IMR-90 (cell line): ENCODE results near the gene CMSS1. TPM values are rescaled to one million over a fixed set of nuclear protein-coding genes. Genes with fewer than 3 reads are reported as not detected.

Experiments
- ATAC-seq: fragments of 200-7000 bp; cut with Tn5 transposase; 2 replicates; pipeline ENCODE4 v1.9.1; 2020; ENCODE audit warnings: low read depth, mild to moderate bottlenecking, moderate library complexity
- BruUV-seq: library from RNA; stranded (reverse); fragments of 400-500 nt; replicated peaks from 2 replicates; lab custom pipeline; 2021; lab: Mats Ljungman, UMichigan
- CTCF ChIA-PET: fragments of 300-600 bp; formaldehyde crosslinking; extraction: SDS; loops from one replicate; lab custom pipeline; 2021; ENCODE audit warnings: antibody characterized with exemption; lab: Yijun Ruan, JAX
- POLR2A ChIA-PET: fragments of 300-600 bp; sonication (Branson Sonifier 250); formaldehyde crosslinking; loops from one replicate; lab custom pipeline; 2022; ENCODE audit warnings: antibody characterized with exemption; ENCODE audit not compliant: unreplicated experiment; lab: Charles Lee
- DNase-seq: peaks from one replicate; pipeline ENCODE4 v3.0.0; 2013
- H2AFZ ChIP-seq: replicated peaks from 2 replicates; pipeline ENCODE3; 2013; ENCODE audit warnings: low read length, mild to moderate bottlenecking; ENCODE audit not compliant: poor library complexity
- H2AK5ac ChIP-seq: 2 replicates; pipeline ENCODE4 v1.6.1; 2013; ENCODE audit warnings: low read depth, low read length, inconsistent platforms
- H2AK9ac ChIP-seq: replicated peaks from 2 replicates; pipeline ENCODE3; 2013; ENCODE audit warnings: mild to moderate bottlenecking, low read depth, low read length, moderate library complexity; ENCODE audit not compliant: poor library complexity
- H2BK120ac ChIP-seq: 2 replicates; pipeline ENCODE4 v1.6.1; 2013; ENCODE audit warnings: low read depth, low read length, inconsistent platforms
- H2BK15ac ChIP-seq: 3 replicates; pipeline ENCODE4 v1.6.1; 2013; ENCODE audit warnings: low read depth, low read length, inconsistent platforms
- H2BK20ac ChIP-seq: 2 replicates; pipeline ENCODE4 v1.6.1; 2013; ENCODE audit warnings: low read depth, mild to moderate bottlenecking, inconsistent platforms, low read length, moderate library complexity
- H2BK5ac ChIP-seq: 2 replicates; pipeline ENCODE4 v1.6.1; 2013; ENCODE audit warnings: mild to moderate bottlenecking, low read depth, low read length, inconsistent platforms; ENCODE audit not compliant: poor library complexity, severe bottlenecking
- H3K14ac ChIP-seq: replicated peaks from 2 replicates; pipeline ENCODE4 v1.6.1; 2013; ENCODE audit warnings: low read depth, low read length, inconsistent platforms
- H3K18ac ChIP-seq: 2 replicates; pipeline ENCODE4 v1.6.1; 2013; ENCODE audit warnings: low read depth, low read length, control low read depth
- H3K23ac ChIP-seq: 2 replicates; pipeline ENCODE4 v1.6.1; 2013; ENCODE audit warnings: low read depth, low read length, inconsistent platforms
- H3K27ac ChIP-seq: 2 replicates; pipeline ENCODE4 v1.5.1; 2013; ENCODE audit warnings: mild to moderate bottlenecking, control low read depth, low read length; ENCODE audit not compliant: insufficient read depth
- H3K27me3 ChIP-seq: 2 replicates; pipeline ENCODE4 v1.6.1; 2013; ENCODE audit warnings: low read length; ENCODE audit not compliant: control insufficient read depth, insufficient read depth
- H3K36me3 ChIP-seq: 2 replicates; pipeline ENCODE4 v1.6.1; 2013; ENCODE audit warnings: low read length, mixed read lengths; ENCODE audit not compliant: control insufficient read depth, insufficient read depth
- H3K4ac ChIP-seq: 2 replicates; pipeline ENCODE4 v1.6.1; 2013; ENCODE audit warnings: low read depth, low read length, inconsistent platforms
- H3K4me1 ChIP-seq: 2 replicates; pipeline ENCODE4 v1.6.1; 2013; ENCODE audit warnings: low read length, mixed read lengths; ENCODE audit not compliant: control insufficient read depth, insufficient read depth
- H3K4me2 ChIP-seq: 2 replicates; pipeline ENCODE4 v1.6.1; 2013; ENCODE audit warnings: low read depth, mild to moderate bottlenecking, control low read depth, low read length, moderate library complexity
- H3K4me3 ChIP-seq: 2 replicates; pipeline ENCODE4 v1.5.1; 2013; ENCODE audit warnings: low read depth, mild to moderate bottlenecking, control low read depth, low read length, moderate library complexity; ENCODE audit not compliant: insufficient read depth
- H3K56ac ChIP-seq: 2 replicates; pipeline ENCODE4 v1.6.1; 2013; ENCODE audit warnings: low read length, inconsistent platforms; ENCODE audit not compliant: insufficient read depth; ENCODE audit errors: extremely low read depth
- H3K79me1 ChIP-seq, 2 experiments: 2 replicates each; pipeline ENCODE4 v1.6.1; 2013; ENCODE audit warnings: low read length in 2 of 2, inconsistent platforms in 1 of 2, low read depth in 1 of 2
- H3K9ac ChIP-seq: 2 replicates; pipeline ENCODE4 v1.6.1; 2013; ENCODE audit warnings: low read depth, low read length, control low read depth
- H3K9me1 ChIP-seq: 2 replicates; pipeline ENCODE4 v1.6.1; 2013; ENCODE audit warnings: low read length, inconsistent platforms; ENCODE audit not compliant: insufficient read depth
- H3K9me3 ChIP-seq: 2 replicates; pipeline ENCODE4 v1.6.1; 2013; ENCODE audit warnings: low read length; ENCODE audit not compliant: control insufficient read depth, insufficient read depth
- H4K20me1 ChIP-seq: 2 replicates; pipeline ENCODE4 v1.6.1; 2013; ENCODE audit warnings: low read length, inconsistent platforms; ENCODE audit not compliant: insufficient read depth
- H4K5ac ChIP-seq: 2 replicates; pipeline ENCODE4 v1.6.1; 2013; ENCODE audit warnings: mild to moderate bottlenecking, low read depth, low read length, control low read depth
- H4K8ac ChIP-seq, 2 experiments: 2 replicates each; pipeline ENCODE4 v1.6.1; 2013; ENCODE audit warnings: low read depth in 2 of 2, low read length in 2 of 2, control low read depth in 1 of 2, inconsistent platforms in 1 of 2
- H4K91ac ChIP-seq: 2 replicates; pipeline ENCODE4 v1.6.1; 2013; ENCODE audit warnings: low read depth, low read length, inconsistent platforms; ENCODE audit not compliant: insufficient read depth
- BHLHE40 ChIP-seq: fragments of 150-350 bp; IDR thresholded peaks from 2 replicates; pipeline ENCODE4 v1.6.1; 2016; ENCODE audit warnings: mild to moderate bottlenecking, low read depth, low read length
- CHD1 ChIP-seq: IDR thresholded peaks from 2 replicates; pipeline ENCODE4 v1.6.1; 2012; ENCODE audit warnings: low read depth, low read length, improper control_type of control experiment
- ELK1 ChIP-seq: fragments of 150-350 bp; IDR thresholded peaks from 2 replicates; pipeline ENCODE4 v1.6.1; 2016; ENCODE audit warnings: low read depth, mild to moderate bottlenecking, low read length, moderate library complexity, borderline replicate concordance
- FOS ChIP-seq: fragments of 150-350 bp; IDR thresholded peaks from 2 replicates; pipeline ENCODE4 v1.6.1; 2016; ENCODE audit warnings: low read depth, low read length
- MAFK ChIP-seq: IDR thresholded peaks from 2 replicates; pipeline ENCODE4 v1.6.1; 2012; ENCODE audit warnings: low read depth, low read length, improper control_type of control experiment
- MAZ ChIP-seq: IDR thresholded peaks from 2 replicates; pipeline ENCODE4 v1.6.1; 2012; ENCODE audit warnings: low read depth, mild to moderate bottlenecking, low read length, improper control_type of control experiment, moderate library complexity, borderline replicate concordance
- MXI1 ChIP-seq: IDR thresholded peaks from 2 replicates; pipeline ENCODE4 v1.6.1; 2012; ENCODE audit warnings: low read depth, mild to moderate bottlenecking, low read length, moderate library complexity, borderline replicate concordance
- NFE2L2 ChIP-seq: fragments of 150-350 bp; IDR thresholded peaks from 2 replicates; pipeline ENCODE4 v1.6.1; 2016; ENCODE audit warnings: low read depth, mild to moderate bottlenecking, low read length
- POLR2A ChIP-seq: IDR thresholded peaks from 2 replicates; pipeline ENCODE4 v1.6.1; 2012; ENCODE audit warnings: mild to moderate bottlenecking, low read depth, low read length
- RAD21 ChIP-seq: IDR thresholded peaks from 2 replicates; pipeline ENCODE4 v1.6.1; 2012; ENCODE audit warnings: low read length, improper control_type of control experiment
- RCOR1 ChIP-seq: IDR thresholded peaks from 2 replicates; pipeline ENCODE4 v1.6.1; 2012; ENCODE audit warnings: mild to moderate bottlenecking, low read length, improper control_type of control experiment; ENCODE audit not compliant: insufficient replicate concordance
- SMC3 ChIP-seq: fragments of 150-350 bp; IDR thresholded peaks from 2 replicates; pipeline ENCODE4 v1.6.1; 2016; ENCODE audit warnings: low read depth, mild to moderate bottlenecking, antibody characterized with exemption, low read length, moderate library complexity
- USF2 ChIP-seq: fragments of 150-350 bp; IDR thresholded peaks from 2 replicates; pipeline ENCODE4 v1.6.1; 2017; ENCODE audit warnings: mild to moderate bottlenecking, antibody characterized with exemption, low read length, low read depth
- dilution Hi-C: fragments of 300-500 bp; cut with HindIII; formaldehyde crosslinking; loops from one replicate; pipeline ENCODE4 v1.14.3; 2018; ENCODE audit warnings: low sequenced_read_pairs; ENCODE audit not compliant: unreplicated experiment
- in situ Hi-C: fragments of 300-500 bp; cut with MboI; formaldehyde crosslinking; loops from 3 replicates; pipeline ENCODE4 v1.14.3; 2019; ENCODE audit warnings: low sequenced_read_pairs, inconsistent platforms, mixed read lengths
- intact Hi-C: fragments of 100-400 bp; cut with micrococcal nuclease; formaldehyde crosslinking; loops from 2 replicates; pipeline ENCODE4 v1.10.0; 2022
- polyA plus RNA-seq, 3 experiments: library from polyadenylated mRNA; depleted of rRNA; stranded (reverse); fragments of >200 nt; gene quantifications; 2 replicates each; pipeline ENCODE4 v1.2.3, GENCODE V29; 2012; ENCODE audit warnings: low replicate concordance in 1 of 3
- total RNA-seq: library from RNA; depleted of rRNA; stranded (reverse); fragments of >200 nt; gene quantifications from 2 replicates; pipeline ENCODE4 v1.2.3, GENCODE V29; 2012

CMSS1 gene
- total and polyA plus RNA-seq, 2 of the 4 experiments (the other 2 are of a cell fraction) = 12.5 to 13.6 TPM

- TF ChIP-seq MXI1 (no peak), MAZ (no peak)
Observed at GRCh38 chr3:99871231-99872045, 53.8 kb downstream of the CMSS1 start (continued).

DNA sequence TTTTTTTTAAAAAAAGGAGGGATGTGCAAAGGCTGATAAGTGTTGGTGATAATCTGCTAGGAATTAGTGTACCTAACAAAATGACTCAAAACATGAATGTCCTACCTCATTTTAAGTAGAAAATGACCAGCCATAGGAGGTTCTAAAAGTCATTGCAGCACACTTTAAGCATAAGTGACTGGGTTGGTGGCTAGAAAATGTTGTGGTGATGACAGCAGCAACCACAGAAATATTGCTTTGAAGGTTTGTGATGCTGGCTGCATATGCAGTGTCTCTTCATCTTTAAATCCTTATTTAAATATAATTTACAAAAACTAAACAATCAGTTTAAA, 55.2 kb downstream of the CMSS1 start:
- 0 out of 2 replicates have a peak overlapping the region, but pooled peaks have one; percentile 12 for H3K14ac ChIP-seq
- peaks cover 15% of the 10 kb centered on the region for H3K4me1 ChIP-seq
- ChIA-PET POLR2A (interaction anchor here (1.2 to 1.3 kb wide), 2 partner anchors 160 to 191 kb away, joined by 4 to 5 read pairs; no protein-coding TSS in a partner anchor), CTCF (interaction anchor here (0.6 to 0.7 kb wide), 2 partner anchors 78 to 245 kb away, joined by 4 to 5 read pairs; no protein-coding TSS in a partner anchor)
- no TSS peak for BruUV-seq
- peaks cover 54% of the 10 kb centered on the region for H4K20me1 ChIP-seq
- no peak overlapping the region for H2BK20ac ChIP-seq
- peak overlapping the region; percentile 30; the same call in 1 of the 2 replicates for H3K27ac ChIP-seq
- H4K91ac ChIP-seq = no peak overlapping the region
- 0 out of 3 replicates have a peak overlapping the region, but pooled peaks have one; percentile 11 for H2BK15ac ChIP-seq
- H3K4ac ChIP-seq = no peak overlapping the region; the same call in 1 of the 2 replicates
- H2AK5ac ChIP-seq = no peak overlapping the region
- DNase-seq (no peak), ATAC-seq (no peak)
- H2BK120ac ChIP-seq = peak overlapping the region; percentile 5; the same call in 1 of the 2 replicates
- no peak overlapping the region for H2AK9ac ChIP-seq
- H4K8ac ChIP-seq = no peak overlapping the region
- peak overlapping the region; percentile 96 for H3K4me2 ChIP-seq
- peak overlapping the region; percentile 50 for H3K9ac ChIP-seq
- peak overlapping the region; percentile 57; the same call in 1 of the 2 replicates for H3K23ac ChIP-seq
- H3K79me1 ChIP-seq = peaks cover 9 to 53% of the 10 kb centered on the region in 2 experiments
- in situ Hi-C loops (loop anchor here (25.0 kb wide), 1 partner anchor 189 kb away; no protein-coding TSS in a partner anchor), intact Hi-C loops (loop anchor here (2.0 to 5.0 kb wide), 2 partner anchors 134 to 194 kb away; no protein-coding TSS in a partner anchor), dilution Hi-C loops (no loop called here)
- H3K4me3 ChIP-seq = peak overlapping the region; percentile 16; the same call in 1 of the 2 replicates
- no peak overlapping the region for H3K56ac ChIP-seq
- no peaks in the 10 kb centered on the region for H3K9me3 ChIP-seq
- peak overlapping the region; percentile 73 for H2BK5ac ChIP-seq
- peak overlapping the region; percentile 52; the same call in 1 of the 2 replicates for H3K18ac ChIP-seq
- peaks cover 16% of the 10 kb centered on the region for H3K36me3 ChIP-seq
- peaks cover 20% of the 10 kb centered on the region for H3K9me1 ChIP-seq
- H4K5ac ChIP-seq = peak overlapping the region; percentile 30; the same call in 1 of the 2 replicates
- no peak overlapping the region for H2AFZ ChIP-seq
- no peaks in the 10 kb centered on the region for H3K27me3 ChIP-seq
- TF ChIP-seq CHD1 = no peak
- TF ChIP-seq MAFK = no peak
- no peak for TF ChIP-seq NFE2L2
- TF ChIP-seq RAD21 = no peak
- TF ChIP-seq USF2 = no peak
- TF ChIP-seq POLR2A = no peak
- no peak for TF ChIP-seq SMC3
- TF ChIP-seq MAZ = no peak
- no peak for TF ChIP-seq FOS
- TF ChIP-seq RCOR1 = no peak
- TF ChIP-seq ELK1 = no peak
- TF ChIP-seq BHLHE40 = no peak
- no peak for TF ChIP-seq MXI1
